ENCODE results near the gene ARL14EPL.

Gene ARL14EPL
- total RNA-seq: 0 to 0.24 reads per million in 2 donors

GRCh38 chr5:116032094-116032517, at the start of gene ARL14EPL:
ARL14EPL (plus strand) TSS chr5:116032472; CDS start chr5:116051466, 18,994 bp downstream.
- DNase-seq: no peak

- no peak for DNase-seq
These were observed 48.8 kb upstream of the ARL14EPL start for GRCh38 chr5:115983519-115983918.

GRCh38 chr5:115985802-115986757, 46.2 kb upstream of the ARL14EPL start:
- DNase-seq: no peak

- DNase-seq: no peak
These were observed 44.3 kb upstream of the ARL14EPL start for GRCh38 chr5:115988002-115988401.

- no peak for DNase-seq
These were observed 39.4 kb upstream of the ARL14EPL start for GRCh38 chr5:115992848-115993350.

GRCh38 chr5:115995351-115995750, 36.9 kb upstream of the ARL14EPL start:
- no peak for DNase-seq

GRCh38 chr5:116002116-116002906, 30.0 kb upstream of the ARL14EPL start:
- no peak for DNase-seq

- DNase-seq: no peak
These were observed 28.0 kb upstream of the ARL14EPL start for GRCh38 chr5:116004248-116004647.

- no peak for DNase-seq
These were observed 22.5 kb upstream of the ARL14EPL start for GRCh38 chr5:116009806-116010205.

- no peak for DNase-seq
These were observed 21.2 kb upstream of the ARL14EPL start for GRCh38 chr5:116011046-116011445.

GRCh38 chr5:116013207-116013785, 19.0 kb upstream of the ARL14EPL start:
- no peak for DNase-seq

GRCh38 chr5:116013936-116014335, 18.3 kb upstream of the ARL14EPL start:
- DNase-seq: no peak

- DNase-seq: no peak
These were observed 8.7 kb upstream of the ARL14EPL start for GRCh38 chr5:116023619-116024018.

- no peak for DNase-seq
These were observed 6.4 kb upstream of the ARL14EPL start for GRCh38 chr5:116025866-116026265.

- DNase-seq: no peak
These were observed 719 bp downstream of the ARL14EPL start for GRCh38 chr5:116032991-116033390.

- no peak for DNase-seq
These were observed 2.9 kb downstream of the ARL14EPL start for GRCh38 chr5:116035123-116035522.

GRCh38 chr5:116037236-116037822, 5.1 kb downstream of the ARL14EPL start:
- DNase-seq: no peak

GRCh38 chr5:116038817-116039216, 6.5 kb downstream of the ARL14EPL start:
- DNase-seq: no peak

- no peak for DNase-seq
These were observed 10.1 kb downstream of the ARL14EPL start for GRCh38 chr5:116042375-116042774.

- no peak for DNase-seq
These were observed 11.8 kb downstream of the ARL14EPL start for GRCh38 chr5:116044073-116044472.

GRCh38 chr5:116045821-116046220, 13.5 kb downstream of the ARL14EPL start:
- DNase-seq: no peak

- no peak for DNase-seq
These were observed 14.0 kb downstream of the ARL14EPL start for GRCh38 chr5:116046261-116046660.

GRCh38 chr5:116046823-116047222, 14.6 kb downstream of the ARL14EPL start:
- no peak for DNase-seq

All from T-helper 9 cell (primary cell).